Gastrocnemius medialis (tissue), 4 donors: ENCODE results near the gene SYT15. TPM values are rescaled to one million over a fixed set of nuclear protein-coding genes. Genes with fewer than 3 reads are reported as not detected.

ENCODE experiments used
- ATAC-seq, 2 donors: fragments of 150-250 bp; one replicate each; pipeline ENCODE4 v1.9.1; 2016
- DNase-seq, 2 donors: peaks; one replicate each; pipeline ENCODE4 v3.0.0-alpha.2; 2019
- H3K27ac ChIP-seq, 4 donors: fragments of 200-600 bp; sonication (generic); 1 replicate in 1 of 4; 2 replicates in 3 of 4; pipeline ENCODE4 v1.5.1; 2016 to 2018; ENCODE audit warnings: mild to moderate bottlenecking in 2 of 4, moderate library complexity in 1 of 4
- H3K27me3 ChIP-seq, 3 donors: fragments of 200-600 bp; sonication (generic) in 2 of 3; 1 replicate in 1 of 3; 2 replicates in 2 of 3; pipeline versions ENCODE4 v1.5.1 to v1.6.0; 2016 to 2019; ENCODE audit warnings: mild to moderate bottlenecking in 1 of 3, moderate library complexity in 1 of 3
- H3K36me3 ChIP-seq, 2 donors: fragments of 200-600 bp; sonication (generic) in 1 of 2; one replicate each; pipeline ENCODE4 v1.5.1; 2017 to 2018
- H3K4me1 ChIP-seq, 2 donors: fragments of 200-600 bp; sonication (generic) in 1 of 2; one replicate each; pipeline ENCODE4 v1.5.1; 2016 to 2017; ENCODE audit warnings: mild to moderate bottlenecking in 2 of 2
- H3K4me3 ChIP-seq, 4 donors: fragments of 200-600 bp; sonication (generic) in 3 of 4; 1 replicate in 1 of 4; 2 replicates in 3 of 4; pipeline ENCODE4 v1.5.1; 2016 to 2019; ENCODE audit warnings: mild to moderate bottlenecking in 2 of 4
- H3K9me3 ChIP-seq, 3 donors: fragments of 200-600 bp; sonication (generic) in 2 of 3; 1 replicate in 1 of 3; 2 replicates in 2 of 3; pipeline ENCODE4 v1.5.1; 2016 to 2019
- POLR2A ChIP-seq, 2 donors: fragments of 450-650 bp; IDR thresholded peaks; one replicate each; pipeline ENCODE4 v1.6.1; 2017; ENCODE audit warnings: antibody characterized with exemption in 2 of 2, mild to moderate bottlenecking in 2 of 2, moderate library complexity in 2 of 2
- in situ Hi-C, 4 donors: fragments of 200-750 bp; cut with MboI; loops; one replicate each; pipeline versions ENCODE4 v1.15.0 to v1.8.0; 2017; ENCODE audit warnings: low sequenced_read_pairs in 4 of 4
- intact Hi-C: fragments of 100-400 bp; cut with DNase I; formaldehyde crosslinking; loops from one replicate; pipeline ENCODE4 v1.15.1; 2023; ENCODE audit warnings: low total_unique reads
- total RNA-seq, 4 donors: library from RNA; depleted of rRNA; stranded (reverse); fragments of >200 nt; gene quantifications; one replicate each; pipeline versions ENCODE4 v1.1.0 to v1.2.3, GENCODE V29; 2016
- TF ChIP-seq, protein P1 (sequence below), 5 experiments: fragments of 450-650 bp in 3 of 5; fragments of 200-600 bp in 2 of 5; sonication (generic) in 2 of 5; IDR thresholded peaks in 4 of 5; conservative IDR thresholded peaks in 1 of 5; 1 replicate in 4 of 5; 2 replicates in 1 of 5; pipeline ENCODE4 v1.5.1; 2016 to 2019; ENCODE audit warnings: antibody characterized with exemption in 5 of 5, mild to moderate bottlenecking in 3 of 5, moderate library complexity in 3 of 5

SYT15 gene
- total RNA-seq, 4 donors from 2014 or later: 0.36 to 1.0 (median 0.69) TPM

DNA sequence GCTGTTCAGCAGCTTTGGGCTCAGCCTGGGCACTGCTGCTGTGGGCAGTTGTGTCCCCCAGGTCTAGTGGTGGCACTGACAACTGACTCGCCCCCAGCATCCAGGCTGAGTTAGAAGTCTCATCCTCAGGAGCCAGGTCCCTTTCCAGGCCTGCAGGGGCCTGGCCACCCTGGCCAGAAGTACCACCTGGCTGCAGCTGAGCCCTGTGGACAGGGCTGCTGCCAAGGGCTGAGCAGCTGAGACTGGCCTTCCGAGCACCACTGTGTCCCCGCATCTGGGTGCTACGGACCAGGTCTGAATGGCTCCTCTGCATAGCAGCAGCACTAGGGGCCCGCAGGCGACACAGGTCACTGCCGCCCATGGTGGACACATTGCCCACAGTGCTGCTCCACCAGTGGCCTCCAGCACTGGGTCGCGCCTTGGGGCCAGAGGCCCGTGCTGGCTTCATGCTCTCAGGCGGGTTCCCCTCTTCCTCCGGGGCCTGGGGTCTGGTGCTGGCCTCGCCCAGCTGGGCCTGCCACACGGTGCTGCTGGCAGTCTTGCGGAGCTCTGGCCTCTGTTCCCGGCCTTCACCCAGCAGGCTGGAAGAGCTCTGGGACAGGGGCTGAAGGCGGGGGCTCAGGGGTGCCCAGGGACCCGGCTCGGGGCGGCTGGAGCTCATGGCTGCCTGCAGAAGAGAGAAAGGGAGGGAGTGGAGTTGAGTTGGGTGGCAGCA is 28.7 kb upstream of the SYT15 start:
- ATAC-seq: no peak
- H3K27ac ChIP-seq: no peak overlapping the region
- no peak overlapping the region for H3K4me3 ChIP-seq
- H3K27me3 ChIP-seq: peaks cover under 1 to 18% (median 14%) of the 10 kb centered on the region in 3 donors
- H3K4me1 ChIP-seq: no peaks in the 10 kb centered on the region
- intact Hi-C loops (no loop called here), in situ Hi-C loops (no loop called here)
- H3K9me3 ChIP-seq: no peaks in the 10 kb centered on the region
- peak; percentile 1 to 12 for DNase-seq
- TF ChIP-seq, protein P1, sequence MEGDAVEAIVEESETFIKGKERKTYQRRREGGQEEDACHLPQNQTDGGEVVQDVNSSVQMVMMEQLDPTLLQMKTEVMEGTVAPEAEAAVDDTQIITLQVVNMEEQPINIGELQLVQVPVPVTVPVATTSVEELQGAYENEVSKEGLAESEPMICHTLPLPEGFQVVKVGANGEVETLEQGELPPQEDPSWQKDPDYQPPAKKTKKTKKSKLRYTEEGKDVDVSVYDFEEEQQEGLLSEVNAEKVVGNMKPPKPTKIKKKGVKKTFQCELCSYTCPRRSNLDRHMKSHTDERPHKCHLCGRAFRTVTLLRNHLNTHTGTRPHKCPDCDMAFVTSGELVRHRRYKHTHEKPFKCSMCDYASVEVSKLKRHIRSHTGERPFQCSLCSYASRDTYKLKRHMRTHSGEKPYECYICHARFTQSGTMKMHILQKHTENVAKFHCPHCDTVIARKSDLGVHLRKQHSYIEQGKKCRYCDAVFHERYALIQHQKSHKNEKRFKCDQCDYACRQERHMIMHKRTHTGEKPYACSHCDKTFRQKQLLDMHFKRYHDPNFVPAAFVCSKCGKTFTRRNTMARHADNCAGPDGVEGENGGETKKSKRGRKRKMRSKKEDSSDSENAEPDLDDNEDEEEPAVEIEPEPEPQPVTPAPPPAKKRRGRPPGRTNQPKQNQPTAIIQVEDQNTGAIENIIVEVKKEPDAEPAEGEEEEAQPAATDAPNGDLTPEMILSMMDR (IDR thresholded peaks at IDR 0.05 in 4 of 5, conservative IDR thresholded peaks at IDR 0.05 in 1 of 5): no peak
- TF ChIP-seq POLR2A (IDR thresholded peaks at IDR 0.05): no peak
- no peaks in the 10 kb centered on the region for H3K36me3 ChIP-seq

DNA sequence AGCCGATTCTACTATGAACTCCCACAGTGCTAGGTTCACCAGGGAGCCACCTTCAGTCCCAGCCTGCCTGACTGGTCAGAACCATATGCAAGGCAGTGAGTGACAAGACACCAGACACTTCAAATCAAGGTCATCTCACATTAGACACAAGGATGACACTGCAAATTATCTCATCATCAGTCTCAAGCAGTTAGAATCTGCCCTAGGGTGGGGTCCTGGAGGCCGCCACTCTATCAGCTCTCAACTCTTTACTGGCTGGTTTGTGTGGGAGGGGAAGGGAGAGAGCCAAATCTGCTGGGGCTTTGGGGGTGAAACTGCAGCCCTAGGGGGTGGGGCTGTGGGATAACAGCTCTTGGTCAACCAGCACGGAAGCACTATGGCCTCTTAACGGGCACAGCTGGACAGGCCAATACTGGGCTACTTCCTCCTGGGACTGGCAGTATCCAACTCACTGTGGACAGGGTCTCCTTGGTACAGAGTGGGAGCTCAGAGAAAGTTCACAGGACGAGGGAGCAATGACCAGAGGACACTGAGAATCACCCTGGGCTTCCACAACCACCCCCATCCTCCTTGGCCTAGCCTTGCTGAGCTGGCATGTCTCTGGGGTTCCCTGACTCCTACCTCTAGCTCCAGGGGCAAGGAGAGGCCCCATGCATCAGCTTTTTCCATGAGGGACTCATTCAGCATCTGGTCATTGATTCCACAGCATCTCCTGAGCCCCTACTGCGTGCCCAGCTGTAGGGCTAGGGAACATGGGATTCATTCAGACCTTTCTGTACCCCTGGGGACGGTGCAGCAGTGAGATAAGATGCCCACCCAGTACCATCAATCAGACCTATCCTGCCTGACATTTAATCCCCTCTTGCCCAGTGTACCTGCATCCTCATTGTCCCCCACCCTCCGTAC is 27.9 kb upstream of the SYT15 start:
- DNase-seq (peak; percentile 1 to 8), ATAC-seq (no peak)
- Histone ChIP-seq H3K36me3 (no peaks in the 10 kb centered on the region), H3K9me3 (no peaks in the 10 kb centered on the region), H3K27ac (no peak overlapping the region), H3K4me3 (no peak overlapping the region), H3K27me3 (peaks cover 9 to 26% (median 23%) of the 10 kb centered on the region in 3 donors), H3K4me1 (no peaks in the 10 kb centered on the region)
- TF ChIP-seq POLR2A (IDR thresholded peaks at IDR 0.05): no peak
- TF ChIP-seq, protein P1 (IDR thresholded peaks at IDR 0.05 in 4 of 5, conservative IDR thresholded peaks at IDR 0.05 in 1 of 5): no peak
- in situ Hi-C loops (no loop called here), intact Hi-C loops (no loop called here)

DNA sequence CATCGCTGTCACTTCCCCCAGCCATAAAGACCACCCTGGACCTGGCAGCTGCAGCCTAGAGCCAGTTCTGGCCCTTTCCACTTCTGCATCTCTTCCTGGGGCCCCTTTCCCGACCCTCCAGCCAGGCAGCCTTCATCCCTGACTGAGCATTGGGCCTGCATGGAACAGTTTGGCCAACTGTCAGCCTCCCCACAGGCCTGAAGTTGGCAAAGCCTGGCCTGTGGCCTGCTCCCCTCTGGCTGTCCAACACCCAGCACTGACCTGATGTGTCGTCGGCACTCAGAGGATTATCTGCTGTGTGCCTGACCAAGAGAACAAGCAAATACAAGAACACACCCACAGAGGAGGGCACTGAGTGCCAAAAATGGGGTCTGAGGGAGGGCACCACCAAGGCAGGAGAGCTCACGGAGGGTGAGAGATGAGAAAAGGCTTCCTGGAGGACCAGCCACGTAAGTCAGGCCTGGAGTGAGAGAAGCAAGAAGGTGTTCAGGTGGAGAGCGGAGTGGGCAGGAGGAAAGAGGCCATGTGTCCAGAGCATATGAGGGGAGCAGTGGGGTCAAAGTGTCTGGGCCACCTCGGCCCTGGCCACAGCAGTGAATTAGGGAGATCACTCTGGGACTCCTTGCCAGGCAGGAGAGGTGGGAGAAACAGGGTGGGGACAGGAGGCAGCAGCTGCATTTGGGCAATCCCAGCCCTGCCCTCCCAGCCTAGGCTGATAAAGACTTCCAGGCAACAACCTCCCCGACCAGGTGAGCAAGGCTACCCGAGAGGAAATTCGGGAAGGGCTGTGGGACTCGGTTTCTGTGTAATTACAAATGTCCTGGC is 27.0 kb upstream of the SYT15 start:
- no peak overlapping the region for H3K27ac ChIP-seq
- peaks cover 17 to 33% (median 30%) of the 10 kb centered on the region in 3 donors for H3K27me3 ChIP-seq
- no peak overlapping the region for H3K4me3 ChIP-seq
- in situ Hi-C loops (no loop called here), intact Hi-C loops (no loop called here)
- peaks cover 0 to 3% of the 10 kb centered on the region in 2 donors for H3K4me1 ChIP-seq
- ATAC-seq: no peak
- no peaks in the 10 kb centered on the region for H3K9me3 ChIP-seq
- peak; percentile 1 to 11 for DNase-seq
- H3K36me3 ChIP-seq: no peaks in the 10 kb centered on the region
- TF ChIP-seq, protein P1 (IDR thresholded peaks at IDR 0.05 in 4 of 5, conservative IDR thresholded peaks at IDR 0.05 in 1 of 5): no peak
- no peak for TF ChIP-seq POLR2A (IDR thresholded peaks at IDR 0.05)

DNA sequence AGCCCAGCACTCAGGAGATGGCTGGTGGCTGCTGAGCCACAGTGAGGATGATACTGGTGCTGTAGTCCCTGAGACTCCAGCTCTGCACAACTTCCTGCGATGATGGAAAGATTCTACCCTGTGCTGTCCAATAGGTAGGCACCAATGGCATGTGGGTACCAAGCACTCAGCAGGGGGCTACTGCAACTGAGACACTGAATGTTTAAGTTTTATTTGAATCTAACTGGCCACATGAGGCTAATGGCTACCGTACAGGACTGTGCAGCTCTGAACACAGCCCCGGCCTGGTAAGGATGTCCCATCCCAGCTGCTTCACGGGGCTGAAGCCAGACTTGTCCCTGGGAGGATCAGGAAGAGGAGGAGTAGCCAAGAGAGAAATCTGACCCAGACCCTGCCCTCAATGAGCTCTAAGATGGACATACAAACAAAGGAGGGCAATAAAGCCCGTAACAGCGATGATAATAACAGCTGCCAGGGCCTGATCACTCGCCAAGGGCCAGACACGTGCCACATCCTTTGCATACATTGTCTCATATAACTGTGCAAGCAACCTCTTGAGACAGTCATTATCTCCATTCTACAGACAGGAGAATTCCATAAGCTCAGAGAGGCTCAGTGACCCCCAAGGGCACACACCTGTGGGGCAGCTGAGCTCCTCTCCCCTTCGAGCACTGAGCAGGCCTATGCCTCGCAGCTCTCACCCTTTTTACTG is 26.2 kb upstream of the SYT15 start:
- Histone ChIP-seq H3K36me3 (no peaks in the 10 kb centered on the region), H3K4me3 (no peak overlapping the region), H3K27me3 (peaks cover 24 to 41% (median 37%) of the 10 kb centered on the region in 3 donors), H3K27ac (no peak overlapping the region), H3K4me1 (peaks cover 0 to 3% of the 10 kb centered on the region in 2 donors), H3K9me3 (no peaks in the 10 kb centered on the region)
- intact Hi-C loops: no loop called here
- in situ Hi-C loops: no loop called here
- DNase-seq: peak in 1 of 2 donors; percentile 3
- no peak for ATAC-seq
- no peak for TF ChIP-seq POLR2A (IDR thresholded peaks at IDR 0.05)
- TF ChIP-seq, protein P1 (IDR thresholded peaks at IDR 0.05 in 4 of 5, conservative IDR thresholded peaks at IDR 0.05 in 1 of 5): no peak
